WTC11 (cell line): Measurements from ENCODE around the gene CACNB1. TPM values are rescaled to one million over a fixed set of nuclear protein-coding genes. Genes with fewer than 3 reads are reported as not detected.

Source experiments
- ATAC-seq: fragments of 200-7000 bp; cut with Tn5 transposase; 2 replicates; pipeline ENCODE4 v1.10.0; 2021; ENCODE audit warnings: mild to moderate bottlenecking, moderate library complexity
- CTCF ChIA-PET: fragments of 300-600 bp; sonication (Branson Sonifier 250); formaldehyde crosslinking; loops from one replicate; lab custom pipeline; 2021; ENCODE audit warnings: antibody characterized with exemption; lab: Charles Lee
- POLR2A ChIA-PET: fragments of 350-600 bp; sonication (Branson Sonifier 250); formaldehyde crosslinking; loops from one replicate; lab custom pipeline; 2021; ENCODE audit warnings: antibody characterized with exemption; lab: Charles Lee
- DNase-seq: peaks from one replicate; pipeline ENCODE4 v3.0.0; 2021; ENCODE audit warnings: low spot score
- H3K27ac Mint-ChIP-seq: 2 replicates; pipeline ENCODE4 v1.8.0; 2021; ENCODE audit warnings: mixed read lengths
- H3K27me3 Mint-ChIP-seq: 2 replicates; pipeline ENCODE4 v1.8.0; 2021; ENCODE audit warnings: low read depth, mild to moderate bottlenecking, moderate library complexity, mixed read lengths
- H3K36me3 Mint-ChIP-seq: 2 replicates; pipeline ENCODE4 v1.8.0; 2021; ENCODE audit warnings: mixed read lengths
- H3K4me1 Mint-ChIP-seq: 2 replicates; pipeline ENCODE4 v1.8.0; 2022; ENCODE audit warnings: mixed read lengths
- H3K4me3 Mint-ChIP-seq: 2 replicates; pipeline ENCODE4 v1.8.0; 2021; ENCODE audit warnings: mild to moderate bottlenecking, moderate library complexity, mixed read lengths
- H3K9me3 Mint-ChIP-seq: 2 replicates; pipeline ENCODE4 v1.8.0; 2021; ENCODE audit warnings: mixed read lengths
- ATF3 ChIP-seq: sonication (generic); formaldehyde crosslinking; conservative IDR thresholded peaks from 2 replicates; pipeline ENCODE4 v1.8.1; 2022; ENCODE audit warnings: mild to moderate bottlenecking, missing genetic modification reagents
- CBFB ChIP-seq: sonication (generic); formaldehyde crosslinking; IDR thresholded peaks from 2 replicates; pipeline ENCODE4 v1.8.1; 2022; ENCODE audit warnings: mild to moderate bottlenecking, low read depth, missing genetic modification reagents
- CREB1 ChIP-seq: sonication (generic); formaldehyde crosslinking; IDR thresholded peaks from 2 replicates; pipeline ENCODE4 v1.8.0; 2023; ENCODE audit warnings: mild to moderate bottlenecking, missing genetic modification reagents
- CREM ChIP-seq: sonication (generic); formaldehyde crosslinking; IDR thresholded peaks from 2 replicates; pipeline ENCODE4 v1.8.1; 2022; ENCODE audit warnings: mild to moderate bottlenecking, missing genetic modification reagents, moderate library complexity
- E2F1 ChIP-seq: sonication (generic); formaldehyde crosslinking; IDR thresholded peaks from 2 replicates; pipeline ENCODE4 v1.8.0; 2022; ENCODE audit warnings: mild to moderate bottlenecking, missing genetic modification reagents
- E2F4 ChIP-seq: sonication (generic); formaldehyde crosslinking; IDR thresholded peaks from 2 replicates; pipeline ENCODE4 v1.8.1; 2022; ENCODE audit warnings: low read depth, mild to moderate bottlenecking, moderate library complexity, missing genetic modification reagents, borderline replicate concordance
- E2F5 ChIP-seq: sonication (generic); formaldehyde crosslinking; IDR thresholded peaks from 2 replicates; pipeline ENCODE4 v1.8.1; 2022; ENCODE audit warnings: mild to moderate bottlenecking, moderate library complexity, missing genetic modification reagents
- GABPB1 ChIP-seq: sonication (generic); formaldehyde crosslinking; IDR thresholded peaks from 2 replicates; pipeline ENCODE4 v1.8.1; 2023; ENCODE audit warnings: mild to moderate bottlenecking, missing genetic modification reagents
- GRHL2 ChIP-seq: fragments of 250-450 bp; sonication (Bioruptor Pico); IDR thresholded peaks from 2 replicates; pipeline ENCODE4 v1.8.0; 2022; ENCODE audit warnings: mild to moderate bottlenecking, moderate library complexity; ENCODE audit not compliant: insufficient replicate concordance, severe bottlenecking
- GTF2I ChIP-seq: fragments of 250-450 bp; sonication (Bioruptor Pico); conservative IDR thresholded peaks from 2 replicates; pipeline ENCODE4 v1.4.0; 2021; ENCODE audit warnings: mild to moderate bottlenecking
- HMGA2 ChIP-seq: fragments of 250-450 bp; sonication (Bioruptor Pico); IDR thresholded peaks from 2 replicates; pipeline ENCODE4 v1.4.0; 2021; ENCODE audit warnings: mild to moderate bottlenecking, moderate library complexity
- KAT7 ChIP-seq: sonication (generic); formaldehyde crosslinking; IDR thresholded peaks from 2 replicates; pipeline ENCODE4 v1.8.1; 2023; ENCODE audit warnings: missing genetic modification reagents, mild to moderate bottlenecking, borderline replicate concordance
- MAX ChIP-seq: sonication (generic); formaldehyde crosslinking; IDR thresholded peaks from 2 replicates; pipeline ENCODE4 v1.8.0; 2022; ENCODE audit warnings: mild to moderate bottlenecking, missing genetic modification reagents
- NFE2L1 ChIP-seq: sonication (generic); formaldehyde crosslinking; IDR thresholded peaks from 2 replicates; pipeline ENCODE4 v1.8.1; 2023; ENCODE audit warnings: missing genetic modification reagents
- SP1 ChIP-seq: sonication (generic); formaldehyde crosslinking; conservative IDR thresholded peaks from 2 replicates; pipeline ENCODE4 v1.8.1; 2022; ENCODE audit warnings: missing genetic modification reagents
- STAT6 ChIP-seq: sonication (generic); formaldehyde crosslinking; conservative IDR thresholded peaks from 2 replicates; pipeline ENCODE4 v1.8.1; 2023; ENCODE audit warnings: mild to moderate bottlenecking, low read depth, missing genetic modification reagents, moderate library complexity
- ZBTB21 ChIP-seq: sonication (generic); formaldehyde crosslinking; IDR thresholded peaks from 2 replicates; pipeline ENCODE4 v1.8.1; 2023; ENCODE audit warnings: mild to moderate bottlenecking, missing genetic modification reagents, borderline replicate concordance
- ZNF219 ChIP-seq: sonication (generic); formaldehyde crosslinking; IDR thresholded peaks from 2 replicates; pipeline ENCODE4 v1.8.0; 2023; ENCODE audit warnings: missing genetic modification reagents, mild to moderate bottlenecking, borderline replicate concordance
- ZNF232 ChIP-seq: sonication (generic); formaldehyde crosslinking; IDR thresholded peaks from 2 replicates; pipeline ENCODE4 v1.8.0; 2022; ENCODE audit warnings: mild to moderate bottlenecking, missing genetic modification reagents
- ZNF317 ChIP-seq: sonication (generic); formaldehyde crosslinking; IDR thresholded peaks from 2 replicates; pipeline ENCODE4 v1.8.1; 2023; ENCODE audit warnings: low read depth, mild to moderate bottlenecking, moderate library complexity, missing genetic modification reagents, borderline replicate concordance
- ZNF512 ChIP-seq: sonication (generic); formaldehyde crosslinking; IDR thresholded peaks from 2 replicates; pipeline ENCODE4 v1.8.1; 2022; ENCODE audit warnings: missing genetic modification reagents, borderline replicate concordance
- ZNF532 ChIP-seq: fragments of 250-450 bp; sonication (Bioruptor Pico); IDR thresholded peaks from 2 replicates; pipeline ENCODE4 v1.9.0; 2021; ENCODE audit warnings: mild to moderate bottlenecking, borderline replicate concordance
- ZNF671 ChIP-seq: fragments of 250-450 bp; sonication (Bioruptor Pico); IDR thresholded peaks from 2 replicates; pipeline ENCODE4 v1.8.0; 2021; ENCODE audit warnings: mild to moderate bottlenecking
- total RNA-seq: library from RNA; stranded (reverse); gene quantifications from 3 replicates; pipeline ENCODE4 v1.2.3, GENCODE V29; 2021

The CACNB1 gene
- total RNA-seq, 1 experiment from 2014 or later, result 17.0 TPM

- TF ChIP-seq STAT6 (no peak), ZNF317 (no peak), KAT7 (CRISPR knock-in tag) (no peak), ZNF219 (CRISPR knock-in tag) (no peak), ZBTB21 (CRISPR knock-in tag) (no peak), CBFB (no peak), ZNF512 (CRISPR knock-in tag) (no peak), E2F4 (CRISPR knock-in tag) (no peak), MAX (CRISPR knock-in tag) (no peak), GTF2I (no peak), E2F5 (no peak), ZNF671 (no peak), ATF3 (CRISPR knock-in tag) (no peak), SP1 (no peak), GRHL2 (no peak), ZNF232 (no peak), HMGA2 (CRISPR knock-in tag) (no peak)
These were observed 55.4 kb downstream of the CACNB1 start (continued) for GRCh38 chr17:39141915-39142664.

- Mint-ChIP-seq H3K27ac (no peak overlapping the region), H3K27me3 (no peaks in the 10 kb centered on the region), H3K4me3 (no peak overlapping the region), H3K9me3 (peaks cover 9% of the 10 kb centered on the region), H3K36me3 (peaks cover 2% of the 10 kb centered on the region; the same call in 1 of the 2 replicates), H3K4me1 (no peaks in the 10 kb centered on the region; the same call in 1 of the 2 replicates)
- POLR2A ChIA-PET, result no interaction called here
- ATAC-seq (no peak), DNase-seq (no peak)
- TF ChIP-seq HMGA2 (CRISPR knock-in tag) (no peak), SP1 (no peak), CREB1 (CRISPR knock-in tag) (no peak), CREM (CRISPR knock-in tag) (no peak), GABPB1 (CRISPR knock-in tag) (no peak), E2F1 (CRISPR knock-in tag) (no peak), NFE2L1 (CRISPR knock-in tag) (no peak), ZNF532 (CRISPR knock-in tag) (no peak)
- CTCF ChIA-PET, result no interaction called here
These were observed 56.2 kb downstream of the CACNB1 start for GRCh38 chr17:39141294-39141693.
